Activated CD8-positive, alpha-beta T cell treated with anti-CD3 and anti-CD28 coated beads, Interleukin-2, amount 10 ng/mL, durations not matched to agents 7 days and 5 days (primary cell): ENCODE data around the gene NKTR. TPM values are rescaled to one million over a fixed set of nuclear protein-coding genes. Genes with fewer than 3 reads are reported as not detected.

Source experiments
- ATAC-seq: fragments of 150-1000 bp; cut with Tn5 transposase; one replicate; pipeline ENCODE4 v1.10.0; 2021; ENCODE audit warnings: moderate library complexity
- CTCF ChIA-PET: fragments of 350-600 bp; sonication (Branson Sonifier 250); formaldehyde crosslinking; loops from one replicate; lab custom pipeline; 2021; ENCODE audit warnings: antibody characterized with exemption; lab: Charles Lee
- POLR2A ChIA-PET: fragments of 350-600 bp; sonication (Branson Sonifier 250); formaldehyde crosslinking; loops from one replicate; lab custom pipeline; 2021; ENCODE audit warnings: antibody characterized with exemption; lab: Charles Lee
- DNase-seq: peaks from one replicate; pipeline ENCODE4 v3.0.0-alpha.2; 2020
- H3K27ac Mint-ChIP-seq: one replicate; pipeline ENCODE4 v1.8.0; 2021; ENCODE audit warnings: mild to moderate bottlenecking, mixed read lengths
- H3K27me3 Mint-ChIP-seq: one replicate; pipeline ENCODE4 v1.8.0; 2021; ENCODE audit warnings: low read depth, mixed read lengths
- H3K36me3 Mint-ChIP-seq: one replicate; pipeline ENCODE4 v1.8.0; 2021; ENCODE audit warnings: low read depth, mixed read lengths
- H3K4me1 Mint-ChIP-seq: one replicate; pipeline ENCODE4 v1.8.0; 2021; ENCODE audit warnings: low read depth, mixed read lengths
- H3K4me3 Mint-ChIP-seq: one replicate; pipeline ENCODE4 v1.8.0; 2021; ENCODE audit warnings: mild to moderate bottlenecking, mixed read lengths
- H3K9me3 Mint-ChIP-seq: one replicate; pipeline ENCODE4 v1.8.0; 2022; ENCODE audit warnings: mixed read lengths; ENCODE audit not compliant: insufficient read depth
- total RNA-seq, 2 experiments: library from RNA; stranded (reverse); gene quantifications; one replicate each; pipeline ENCODE4 v1.2.3, GENCODE V29; 2021

NKTR gene
- total RNA-seq, 2 experiments from 2014 or later: 85.9 to 90.3 TPM

DNA sequence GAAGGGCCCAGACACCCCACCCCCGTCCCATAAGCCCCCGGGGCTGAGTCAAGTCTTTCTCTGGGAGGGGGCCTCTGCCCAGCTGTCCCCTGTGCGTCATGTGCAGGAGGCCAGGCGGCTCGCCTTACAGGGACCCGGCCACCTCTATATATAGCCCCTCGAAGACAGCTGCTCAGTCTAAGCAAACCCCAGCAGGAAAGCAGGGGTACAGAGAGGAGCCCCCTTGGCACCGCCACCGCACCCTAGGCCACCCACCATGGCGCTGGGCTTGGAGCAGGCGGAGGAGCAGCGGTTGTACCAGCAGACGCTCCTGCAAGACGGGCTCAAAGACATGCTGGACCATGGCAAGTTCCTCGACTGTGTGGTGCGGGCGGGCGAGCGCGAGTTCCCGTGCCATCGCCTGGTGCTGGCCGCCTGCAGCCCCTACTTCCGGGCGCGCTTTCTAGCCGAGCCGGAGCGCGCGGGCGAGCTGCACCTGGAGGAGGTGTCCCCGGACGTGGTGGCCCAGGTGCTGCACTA lies 84.9 kb downstream of the NKTR start, which contains the start of gene KLHL40:
TSS of gene KLHL40 (plus strand) at position 175 of the 519 bp plus-strand sequence. CDS start at position 257, 82 bp downstream.
- Mint-ChIP-seq H3K27ac (no peak within 1 kb of the TSS), H3K36me3 (no peaks in the 10 kb centered on the region), H3K9me3 (no peaks in the 10 kb centered on the region), H3K4me1 (peaks cover 5% of the 10 kb centered on the region), H3K27me3 (peaks cover 17% of the 10 kb centered on the region), H3K4me3 (no peak within 1 kb of the TSS)
- DNase-seq (no peak), ATAC-seq (no peak)
- ChIA-PET POLR2A (no interaction called here), CTCF (no interaction called here)

GRCh38 chr3:42685891-42686820 lies 85.7 kb downstream of the NKTR start:
- H3K27me3 Mint-ChIP-seq: peaks cover 17% of the 10 kb centered on the region
- no peak overlapping the region for H3K4me3 Mint-ChIP-seq
- H3K36me3 Mint-ChIP-seq: no peaks in the 10 kb centered on the region
- H3K27ac Mint-ChIP-seq: no peak overlapping the region
- no peaks in the 10 kb centered on the region for H3K9me3 Mint-ChIP-seq
- peaks cover 5% of the 10 kb centered on the region for H3K4me1 Mint-ChIP-seq
- ATAC-seq (no peak), DNase-seq (no peak)
- ChIA-PET POLR2A (no interaction called here), CTCF (no interaction called here)

DNA sequence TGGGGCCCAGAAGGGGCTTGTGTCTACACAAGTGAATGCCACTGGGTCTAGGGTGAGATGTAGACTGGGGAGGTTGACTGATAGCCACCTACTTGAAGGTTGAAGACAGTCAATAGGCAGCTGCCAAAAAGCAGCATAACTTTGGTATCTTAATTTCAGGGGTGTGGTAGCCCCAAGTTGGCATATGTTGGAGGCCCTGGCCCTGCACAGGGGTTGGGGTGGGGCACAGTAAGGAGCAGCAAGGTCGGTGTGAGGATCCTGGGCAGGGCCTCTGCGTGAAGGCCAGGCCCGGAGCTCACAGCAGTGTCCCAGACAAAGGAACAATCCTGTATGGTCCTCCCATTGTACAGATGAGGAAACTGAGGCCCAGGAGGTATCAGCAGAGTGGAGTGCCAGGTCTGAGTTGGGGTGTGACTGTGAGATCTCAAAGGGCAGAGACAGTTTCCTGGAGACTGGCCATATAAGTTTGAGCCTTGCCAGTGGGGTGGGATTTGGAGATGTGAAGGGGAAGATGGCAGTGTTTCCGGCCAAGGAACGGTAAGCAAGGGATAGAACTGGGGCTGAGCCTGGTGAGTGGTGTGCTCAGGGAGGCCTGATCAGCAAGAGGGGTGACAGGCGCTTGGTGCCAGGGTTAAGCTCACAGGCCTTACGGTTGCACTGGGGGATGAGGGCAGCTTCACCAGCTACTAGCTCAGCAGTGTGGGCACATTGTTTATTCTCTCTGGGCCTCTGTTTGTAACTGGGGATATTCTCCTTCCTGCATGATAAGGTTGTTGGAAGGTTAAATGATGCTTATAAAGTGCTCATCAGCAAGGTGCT lies 86.6 kb downstream of the NKTR start:
- CTCF ChIA-PET: no interaction called here
- ATAC-seq: no peak

DNA sequence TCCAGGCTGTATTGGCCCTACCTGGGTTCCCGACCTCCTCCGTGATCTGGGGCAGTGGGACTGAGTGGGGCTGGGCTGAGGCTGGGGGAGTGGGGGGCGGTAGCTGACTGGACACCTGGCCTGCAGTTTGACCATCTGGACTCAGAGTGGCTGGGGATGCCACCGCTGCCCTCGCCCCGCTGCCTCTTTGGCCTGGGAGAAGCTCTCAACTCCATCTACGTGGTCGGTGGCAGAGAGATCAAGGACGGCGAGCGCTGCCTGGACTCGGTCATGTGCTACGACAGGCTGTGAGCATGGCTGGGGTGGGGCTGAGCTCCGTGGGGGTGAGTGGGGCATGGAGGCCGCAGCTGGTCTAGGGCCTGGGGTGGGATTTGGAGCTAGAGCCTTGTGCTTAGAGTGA lies 87.5 kb downstream of the NKTR start:
- H3K27ac Mint-ChIP-seq: no peak overlapping the region
- no peaks in the 10 kb centered on the region for H3K9me3 Mint-ChIP-seq
- H3K27me3 Mint-ChIP-seq: peaks cover 15% of the 10 kb centered on the region
- no peak for DNase-seq
- POLR2A ChIA-PET: no interaction called here
- no peak overlapping the region for H3K4me3 Mint-ChIP-seq
- CTCF ChIA-PET: no interaction called here
- peaks cover 5% of the 10 kb centered on the region for H3K4me1 Mint-ChIP-seq
- no peak for ATAC-seq
- H3K36me3 Mint-ChIP-seq: no peaks in the 10 kb centered on the region

More for the DNA sequence above, 86.6 kb downstream of the NKTR start:
- Mint-ChIP-seq H3K4me3 (no peak overlapping the region), H3K4me1 (peaks cover 5% of the 10 kb centered on the region), H3K9me3 (no peaks in the 10 kb centered on the region), H3K36me3 (no peaks in the 10 kb centered on the region), H3K27ac (no peak overlapping the region), H3K27me3 (peaks cover 15% of the 10 kb centered on the region)
- POLR2A ChIA-PET: no interaction called here
- DNase-seq: no peak

GRCh38 chr3:42688487-42689420 lies 88.3 kb downstream of the NKTR start:
- no peak for DNase-seq
- no peak overlapping the region for H3K4me3 Mint-ChIP-seq
- H3K27ac Mint-ChIP-seq: no peak overlapping the region
- peaks cover 15% of the 10 kb centered on the region for H3K27me3 Mint-ChIP-seq
- no peaks in the 10 kb centered on the region for H3K36me3 Mint-ChIP-seq
- peaks cover 5% of the 10 kb centered on the region for H3K4me1 Mint-ChIP-seq
- H3K9me3 Mint-ChIP-seq: no peaks in the 10 kb centered on the region
- ATAC-seq: no peak
- POLR2A ChIA-PET: no interaction called here
- CTCF ChIA-PET: no interaction called here

- DNase-seq: no peak
- no peak for ATAC-seq
- ChIA-PET POLR2A (no interaction called here), CTCF (no interaction called here)
- H3K27me3 Mint-ChIP-seq: peaks cover 15% of the 10 kb centered on the region
- H3K9me3 Mint-ChIP-seq: no peaks in the 10 kb centered on the region
- no peak overlapping the region for H3K4me3 Mint-ChIP-seq
- H3K27ac Mint-ChIP-seq: no peak overlapping the region
- H3K4me1 Mint-ChIP-seq: peaks cover 5% of the 10 kb centered on the region
- no peaks in the 10 kb centered on the region for H3K36me3 Mint-ChIP-seq
These were observed 89.0 kb downstream of the NKTR start for GRCh38 chr3:42689421-42690014.

- ChIA-PET CTCF (no interaction called here), POLR2A (no interaction called here)
- H3K9me3 Mint-ChIP-seq: no peaks in the 10 kb centered on the region
- H3K4me3 Mint-ChIP-seq: no peak overlapping the region
- peaks cover 5% of the 10 kb centered on the region for H3K4me1 Mint-ChIP-seq
- H3K36me3 Mint-ChIP-seq: no peaks in the 10 kb centered on the region
- H3K27ac Mint-ChIP-seq: no peak overlapping the region
- ATAC-seq (no peak), DNase-seq (no peak)
- peaks cover 12% of the 10 kb centered on the region for H3K27me3 Mint-ChIP-seq
These were observed 89.7 kb downstream of the NKTR start for GRCh38 chr3:42690191-42690590.

GRCh38 chr3:42690766-42691680 lies 90.5 kb downstream of the NKTR start:
- DNase-seq (no peak), ATAC-seq (no peak)
- Mint-ChIP-seq H3K27me3 (peaks cover 6% of the 10 kb centered on the region), H3K9me3 (no peaks in the 10 kb centered on the region), H3K4me1 (peaks cover 3% of the 10 kb centered on the region), H3K4me3 (no peak overlapping the region), H3K27ac (no peak overlapping the region), H3K36me3 (no peaks in the 10 kb centered on the region)
- ChIA-PET CTCF (no interaction called here), POLR2A (no interaction called here)

DNA sequence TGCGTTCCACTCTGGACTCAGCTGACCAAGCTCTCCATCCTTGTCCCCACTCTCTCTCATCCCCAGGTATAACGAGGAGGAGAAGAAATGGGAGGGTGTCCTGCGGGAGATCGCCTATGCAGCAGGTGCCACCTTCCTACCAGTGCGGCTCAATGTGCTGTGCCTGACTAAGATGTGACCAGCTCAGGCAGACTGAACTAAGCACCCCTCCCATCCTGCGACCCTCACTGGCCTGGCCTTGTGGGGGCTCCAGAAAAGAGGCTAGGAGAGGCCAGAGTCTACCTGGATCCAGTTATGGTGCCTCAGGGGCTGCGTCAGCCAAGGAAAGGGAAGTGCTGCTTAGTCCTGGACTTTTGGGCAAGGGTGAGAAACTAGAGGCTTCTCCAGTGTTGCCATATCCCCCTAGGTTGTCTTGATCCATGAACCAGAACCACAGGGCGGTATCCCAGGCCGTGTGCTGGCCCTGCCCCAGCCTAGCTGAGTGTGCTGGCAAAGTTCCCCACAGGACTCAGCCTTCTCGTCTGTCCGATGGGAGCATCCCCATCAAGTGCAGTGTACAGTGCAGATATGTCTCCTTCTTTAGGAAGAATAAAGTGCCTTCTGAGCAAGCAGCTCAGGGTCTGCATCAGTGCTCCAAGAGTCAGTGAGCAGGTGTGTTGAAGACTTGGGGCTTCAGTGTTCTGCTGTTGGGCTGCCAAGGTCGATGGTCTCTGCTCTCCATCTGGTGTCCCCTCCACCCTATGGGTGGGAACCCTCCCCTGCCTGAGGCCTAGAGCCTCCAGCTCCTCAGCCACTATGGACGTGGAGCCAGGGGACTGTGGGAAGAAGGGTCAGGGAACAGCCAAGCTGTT lies 91.6 kb downstream of the NKTR start:
- Mint-ChIP-seq H3K27ac (no peak overlapping the region), H3K27me3 (no peaks in the 10 kb centered on the region), H3K36me3 (no peaks in the 10 kb centered on the region), H3K4me3 (no peak overlapping the region), H3K9me3 (no peaks in the 10 kb centered on the region), H3K4me1 (no peaks in the 10 kb centered on the region)
- DNase-seq (no peak), ATAC-seq (no peak)
- POLR2A ChIA-PET: no interaction called here
- CTCF ChIA-PET: no interaction called here
